Heart right ventricle (tissue), 16 donors: ENCODE measurements around the gene SFXN3. TPM values are rescaled to one million over a fixed set of nuclear protein-coding genes. Genes with fewer than 3 reads are reported as not detected.

Source experiments
- ATAC-seq, 8 donors: fragments of 200-7000 bp; cut with Tn5 transposase; one replicate each; pipeline ENCODE4 v1.9.1; 2020; ENCODE audit warnings: mild to moderate bottlenecking in 8 of 8, moderate library complexity in 8 of 8, moderate number of reproducible peaks in 1 of 8
- DNase-seq, 2 donors: peaks; one replicate each; pipeline ENCODE4 v3.0.0-alpha.2; 2020
- H3K27ac ChIP-seq, 10 donors: fragments of 200-600 bp; sonication (generic) in 2 of 10; one replicate each; pipeline versions ENCODE4 v1.5.0 to v1.8.0; 2020 to 2022; ENCODE audit warnings: mild to moderate bottlenecking in 3 of 10
- H3K27me3 ChIP-seq, 7 donors: fragments of 200-600 bp; one replicate each; pipeline ENCODE4 v1.8.0; 2021 to 2022; ENCODE audit warnings: mild to moderate bottlenecking in 2 of 7
- H3K36me3 ChIP-seq, 9 donors: fragments of 200-600 bp; sonication (generic) in 1 of 9; one replicate each; pipeline versions ENCODE4 v1.5.0 to v1.8.0; 2020 to 2022; ENCODE audit warnings: mild to moderate bottlenecking in 2 of 9
- H3K4me1 ChIP-seq, 9 donors: fragments of 200-600 bp; sonication (generic) in 1 of 9; one replicate each; pipeline versions ENCODE4 v1.5.0 to v1.8.0; 2020 to 2022; ENCODE audit warnings: mild to moderate bottlenecking in 4 of 9
- H3K4me3 ChIP-seq, 10 donors: fragments of 200-600 bp; sonication (generic) in 2 of 10; one replicate each; pipeline versions ENCODE4 v1.5.0 to v1.8.0; 2020 to 2022; ENCODE audit warnings: mild to moderate bottlenecking in 7 of 10, moderate library complexity in 2 of 10
- H3K9me3 ChIP-seq, 11 donors: fragments of 200-600 bp in 10 of 11; sonication (generic) in 2 of 11; one replicate each; pipeline versions ENCODE4 v1.5.0 to v1.8.0; 2013 to 2022; ENCODE audit warnings: mild to moderate bottlenecking in 2 of 11, control low read depth in 1 of 11, moderate library complexity in 1 of 11
- WGBS, 2 donors: extraction: QIAGEN DNeasy Blood & Tissue Kit; methylation state at CpG; one replicate each; pipeline ENCODE4 v1.1.7; 2013; ENCODE audit warnings: inconsistent platforms in 1 of 2; 5-methylcytosine and 5-hydroxymethylcytosine counted together
- intact Hi-C, 10 donors: fragments of 100-400 bp; cut with DNase I; formaldehyde crosslinking; loops; one replicate each; pipeline versions ENCODE4 v1.11.1 to v1.14.2; 2022
- polyA plus RNA-seq, 2 donors: library from polyadenylated mRNA; stranded (reverse); fragments of 200-250 nt; gene quantifications; one replicate each; pipeline ENCODE4 v1.2.3, GENCODE V29; 2013
- total RNA-seq, 10 donors: library from RNA; stranded (reverse); fragmentation: NEBNext Ultra II Directional in 3 of 10; extraction: Animal tissue kit (Norgen Biotek cat#: 25700) in 3 of 10; gene quantifications; one replicate each; pipeline versions ENCODE4 v1.2.1 to v1.2.4, GENCODE V29; 2021 to 2023
- TF ChIP-seq, protein P1 (sequence below), 9 donors: fragments of 200-600 bp; sonication (generic) in 2 of 9; IDR thresholded peaks; one replicate each; pipeline versions ENCODE4 v1.5.0 to v1.8.0; 2021 to 2022; ENCODE audit warnings: antibody characterized with exemption in 9 of 9, mild to moderate bottlenecking in 5 of 9, moderate library complexity in 1 of 9
- donor health status: Arrhythmogenic right ventricular cardiomyopathy.
- donor health status: ischemic (EF 13 %, LVEDD 7.1; RV severe dilation, severe dysfunction).
- donor health status: healthy with polysubstance abuse.
- donor health status: DM: no; HTN: yes; CAD: no.
- donor health status: DM: no; HTN: no; CAD: no.
- donor health status: ischemic (EF 25% LVEDD 6.9; RV normal size, moderate dysfunction).
- donor health status: ischemic (EF 25% LVEDD 5.7; RV mildly dilated, moderate dysfunction).
- donor health status: healthy.
- donor health status: DM: yes; HTN: yes; CAD: no.
- donor health status: Ischemic cardiomyopathy.
- donor health status: ischemic (EF 35%, LVEDD 5.7; RV mildly dilated, moderate dysfunction).
- donor health status: nonischemic (EF 11% LVEDD 7.7; RV severe dilation, severe dysfunction).
- donor health status: DM: yes; HTN: yes; CAD: no.
- donor health status: PGD.
- donor health status: ischemic (EF 29% LVEDD 5.4; RV normal size, mild dysfunction).
- donor health status: nonischemic (EF 23%, LVEDD 6.1; RV moderate dilation, normal function).

SFXN3 gene
- total and polyA plus RNA-seq, 12 donors: 8.4 to 25.7 (median 15.4) TPM

DNA sequence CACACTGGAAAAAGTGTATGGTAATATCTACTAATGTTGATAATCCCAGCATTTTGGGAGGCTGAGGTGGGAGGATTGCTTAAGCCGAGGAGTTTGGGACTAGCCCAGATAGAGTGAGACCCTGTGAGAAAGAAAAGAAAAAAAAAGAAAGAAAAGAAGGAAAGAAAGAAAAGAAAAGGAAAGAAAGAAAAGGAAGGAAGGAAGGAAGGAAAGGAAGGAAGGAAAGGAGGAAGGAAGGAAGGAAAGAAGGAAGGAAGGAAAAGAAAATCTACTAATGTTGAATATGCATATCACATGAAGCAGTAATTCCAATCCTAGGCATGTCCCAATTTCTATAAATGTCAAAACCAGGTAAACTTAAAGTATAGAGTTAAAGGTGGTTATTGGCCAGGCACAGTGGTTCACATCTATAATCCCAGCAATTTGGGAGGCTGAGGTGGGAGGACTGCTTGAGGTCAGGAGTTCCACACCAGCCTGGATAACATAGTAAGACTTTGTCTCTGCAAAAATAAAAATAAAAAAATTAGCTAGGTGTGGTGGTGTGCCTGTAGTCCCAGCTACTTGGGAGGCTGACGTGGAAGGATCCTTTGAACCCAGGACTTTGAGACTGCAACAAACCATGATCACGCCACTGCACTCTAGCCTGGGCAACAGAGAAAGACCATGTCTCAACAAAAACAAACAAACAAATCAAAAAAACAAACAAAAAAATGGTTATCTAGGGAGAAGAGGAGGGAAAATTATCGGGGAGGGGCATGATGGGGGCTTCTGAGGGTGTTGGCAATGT, 25.5 kb downstream of the SFXN3 start:
- DNase-seq: no peak
- WGBS, 2 donors: 96 to 97% methylated on average over 4 of the region's 4 CpGs
- no peak overlapping the region for H3K27ac ChIP-seq
- TF ChIP-seq, protein P1, sequence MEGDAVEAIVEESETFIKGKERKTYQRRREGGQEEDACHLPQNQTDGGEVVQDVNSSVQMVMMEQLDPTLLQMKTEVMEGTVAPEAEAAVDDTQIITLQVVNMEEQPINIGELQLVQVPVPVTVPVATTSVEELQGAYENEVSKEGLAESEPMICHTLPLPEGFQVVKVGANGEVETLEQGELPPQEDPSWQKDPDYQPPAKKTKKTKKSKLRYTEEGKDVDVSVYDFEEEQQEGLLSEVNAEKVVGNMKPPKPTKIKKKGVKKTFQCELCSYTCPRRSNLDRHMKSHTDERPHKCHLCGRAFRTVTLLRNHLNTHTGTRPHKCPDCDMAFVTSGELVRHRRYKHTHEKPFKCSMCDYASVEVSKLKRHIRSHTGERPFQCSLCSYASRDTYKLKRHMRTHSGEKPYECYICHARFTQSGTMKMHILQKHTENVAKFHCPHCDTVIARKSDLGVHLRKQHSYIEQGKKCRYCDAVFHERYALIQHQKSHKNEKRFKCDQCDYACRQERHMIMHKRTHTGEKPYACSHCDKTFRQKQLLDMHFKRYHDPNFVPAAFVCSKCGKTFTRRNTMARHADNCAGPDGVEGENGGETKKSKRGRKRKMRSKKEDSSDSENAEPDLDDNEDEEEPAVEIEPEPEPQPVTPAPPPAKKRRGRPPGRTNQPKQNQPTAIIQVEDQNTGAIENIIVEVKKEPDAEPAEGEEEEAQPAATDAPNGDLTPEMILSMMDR (IDR thresholded peaks at IDR 0.05): no peak
- H3K4me1 ChIP-seq: peaks cover 0 to 19% (median 10%) of the 10 kb centered on the region in 9 donors
- intact Hi-C loops: loop anchor here in 1 of 10 donors (10.0 kb wide), 1 partner anchor 88 kb away; no protein-coding TSS in a partner anchor
- no peak for ATAC-seq
- peaks cover 0 to 2% (median 0%) of the 10 kb centered on the region in 7 donors for H3K27me3 ChIP-seq
- H3K4me3 ChIP-seq: no peak overlapping the region
- no peaks in the 10 kb centered on the region for H3K9me3 ChIP-seq
- no peaks in the 10 kb centered on the region for H3K36me3 ChIP-seq

DNA sequence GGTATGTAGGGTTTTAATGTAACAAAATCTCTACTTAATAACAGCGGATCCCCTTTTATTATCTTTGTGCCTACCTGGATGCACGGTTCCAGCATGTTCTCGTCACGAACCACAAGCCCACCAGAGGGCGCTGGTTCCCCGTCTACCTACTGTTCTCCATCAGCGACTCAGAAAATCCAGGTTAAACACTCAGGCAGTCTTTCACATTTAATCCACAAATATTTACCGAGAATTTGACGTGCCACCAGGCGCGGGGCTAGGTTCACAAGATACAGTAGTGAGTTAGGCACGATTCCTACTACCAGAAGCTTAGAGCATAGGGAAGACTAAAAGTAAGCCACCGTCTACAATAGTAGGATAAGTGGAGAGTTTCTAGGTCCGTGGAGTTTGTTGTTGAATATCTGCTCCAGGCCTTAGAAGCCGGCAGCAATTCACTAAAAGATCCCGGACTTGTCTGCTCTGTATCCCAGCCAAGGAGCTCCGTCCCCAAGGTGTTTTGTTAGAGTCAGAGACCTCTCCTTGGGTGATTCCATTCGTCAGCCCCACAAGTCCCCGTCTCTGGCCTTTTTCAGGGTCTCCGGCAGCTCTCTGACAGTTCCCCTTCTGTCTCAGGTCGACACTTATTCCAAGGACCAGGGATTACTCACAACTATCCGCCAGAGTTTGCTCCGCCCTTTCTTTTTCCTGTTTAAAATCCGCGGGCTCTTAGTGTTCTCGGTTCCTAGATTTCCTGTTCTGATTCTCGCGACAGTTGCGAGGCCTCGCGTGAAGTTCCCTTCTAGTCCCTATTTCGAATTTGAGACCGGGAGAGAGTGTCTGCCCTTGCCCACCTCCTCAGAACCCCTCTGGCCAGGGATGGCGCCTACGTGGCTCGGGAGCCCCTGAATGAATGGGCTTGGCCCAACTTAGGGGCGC, 29.3 kb downstream of the SFXN3 start:
- intact Hi-C loops: loop anchor here in 5 of 10 donors (2.0 to 10.0 kb wide), 5 partner anchors 17 to 82 kb away; partner anchors contain the start of gene LZTS2 (in 2 of the 5)
- H3K4me1 ChIP-seq: peaks cover 6 to 52% (median 43%) of the 10 kb centered on the region in 9 donors
- H3K27ac ChIP-seq: peak overlapping the region; percentile 92 to 99 (median 98)
- H3K4me3 ChIP-seq: peak overlapping the region; percentile 52 to 90 (median 76)
- DNase-seq (peak; percentile 93 to 96), ATAC-seq (peak; percentile 61 to 85 (median 76))
- no peaks in the 10 kb centered on the region for H3K9me3 ChIP-seq
- peaks cover 0 to 38% (median 0%) of the 10 kb centered on the region in 7 donors for H3K27me3 ChIP-seq
- WGBS, 2 donors: 1% methylated on average over 37 of the region's 37 CpGs
- TF ChIP-seq, protein P1 (IDR thresholded peaks at IDR 0.05): peak; percentile 67 to 95 (median 89)
- H3K36me3 ChIP-seq: no peaks in the 10 kb centered on the region

DNA sequence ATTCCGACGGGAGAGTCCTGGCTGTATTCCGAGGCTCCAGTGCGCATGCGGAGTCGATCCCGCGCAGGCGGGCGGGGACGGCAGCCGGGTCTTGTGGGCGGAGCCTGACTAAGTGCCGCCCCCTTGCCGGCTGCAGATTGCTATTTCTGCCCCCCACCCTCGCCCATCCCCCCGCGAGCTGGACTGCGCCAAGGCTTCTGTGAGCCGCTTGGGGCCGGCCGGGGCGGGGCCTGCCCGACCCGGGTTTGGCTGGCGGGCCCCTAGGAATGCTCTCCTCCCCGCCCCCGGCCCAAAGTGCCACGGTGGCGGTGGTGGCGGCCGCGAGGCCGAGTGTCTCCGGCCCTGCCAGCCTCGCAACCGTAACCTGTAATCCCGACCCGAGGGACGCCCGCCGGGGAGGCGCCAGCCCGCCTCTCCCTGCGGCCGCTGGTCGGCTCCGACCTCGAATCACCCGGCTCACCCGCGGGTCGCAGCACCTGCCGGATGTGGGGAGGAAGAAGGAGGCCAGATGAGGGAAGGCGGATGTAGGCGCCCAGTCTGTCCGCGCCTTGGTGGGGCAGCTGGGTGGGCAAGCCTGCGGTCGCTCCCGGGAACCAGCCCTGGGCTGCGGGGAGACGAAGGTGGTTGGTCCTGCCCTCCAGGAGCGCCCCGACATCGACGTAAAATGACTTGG, 30.1 kb downstream of the SFXN3 start:
- H3K27ac ChIP-seq: peak overlapping the region; percentile 92 to 99 (median 98)
- peak; percentile 86 to 94 (median 91) for ATAC-seq
- TF ChIP-seq, protein P1 (IDR thresholded peaks at IDR 0.05): peak in 1 of 9 donors; percentile 8
- H3K27me3 ChIP-seq: peaks cover 0 to 46% (median 0%) of the 10 kb centered on the region in 7 donors
- no peaks in the 10 kb centered on the region for H3K9me3 ChIP-seq
- no peaks in the 10 kb centered on the region for H3K36me3 ChIP-seq
- H3K4me3 ChIP-seq: peak overlapping the region; percentile 52 to 90 (median 76)
- 1 to 2% methylated on average over 63 to 67 of the region's 67 CpGs for WGBS, 2 donors
- intact Hi-C loops: loop anchor here in 5 of 10 donors (2.0 to 10.0 kb wide), 5 partner anchors 18 to 81 kb away; partner anchors contain the start of gene LZTS2 (in 2 of the 5)
- peak; percentile 97 to 98 for DNase-seq
- peaks cover 13 to 60% (median 51%) of the 10 kb centered on the region in 9 donors for H3K4me1 ChIP-seq
